Endothelial cell of umbilical vein (primary cell): ENCODE data around the gene CLCN6. TPM values are rescaled to one million over a fixed set of nuclear protein-coding genes. Genes with fewer than 3 reads are reported as not detected.

Experiments used
- BruUV-seq: library from RNA; stranded (reverse); fragments of 400-500 nt; replicated peaks from 2 replicates; lab custom pipeline; 2021; lab: Mats Ljungman, UMichigan
- CTCF ChIA-PET: fragments of 300-600, 350-600 bp; sonication (Branson Sonifier 250); formaldehyde crosslinking; loops from one replicate; lab custom pipeline; 2021; ENCODE audit warnings: antibody characterized with exemption, inconsistent platforms; lab: Charles Lee
- POLR2A ChIA-PET: fragments of 300-600, 350-600 bp; sonication (Branson Sonifier 250); formaldehyde crosslinking; loops from one replicate; lab custom pipeline; 2021; ENCODE audit warnings: antibody characterized with exemption, inconsistent platforms; lab: Charles Lee
- DNase-seq: peaks from one replicate; pipeline ENCODE4 v3.0.0-alpha.2; 2011; ENCODE audit warnings: low read depth, low spot score
- FAIRE-seq: peaks from 2 replicates; lab custom pipeline; 2011; peaks lifted over from hg19 to GRCh38; lab: Jason Lieb, UNC
- H2AFZ ChIP-seq: 2 replicates; pipeline ENCODE4 v1.6.0; 2012; ENCODE audit warnings: low read depth, low read length, control low read depth, inconsistent platforms
- H3K27ac ChIP-seq: 2 replicates; pipeline ENCODE4 v1.5.1; 2011; ENCODE audit warnings: low read depth, mild to moderate bottlenecking, control low read depth, low read length, moderate library complexity; ENCODE audit not compliant: insufficient read depth
- H3K27me3 ChIP-seq, 2 experiments: 2 replicates each; pipeline versions ENCODE4 v1.6.0 to v1.6.1; 2011; ENCODE audit warnings: low read length in 2 of 2, mixed read lengths in 1 of 2; ENCODE audit not compliant: control insufficient read depth in 2 of 2, insufficient read depth in 2 of 2
- H3K36me3 ChIP-seq, 2 experiments: 2 replicates in 1 of 2; 3 replicates in 1 of 2; pipeline ENCODE4 v1.5.1; 2011; ENCODE audit warnings: low read length in 2 of 2, mild to moderate bottlenecking in 1 of 2, moderate library complexity in 1 of 2; ENCODE audit not compliant: control insufficient read depth in 2 of 2, insufficient read depth in 2 of 2; ENCODE audit errors: extremely low read depth in 1 of 2
- H3K4me1 ChIP-seq: 3 replicates; pipeline ENCODE4 v1.5.1; 2011; ENCODE audit warnings: mild to moderate bottlenecking, low read length; ENCODE audit not compliant: control insufficient read depth, insufficient read depth; ENCODE audit errors: extremely low read depth
- H3K4me2 ChIP-seq: 2 replicates; pipeline ENCODE4 v1.6.1; 2011; ENCODE audit warnings: low read length, control low read depth, mixed read lengths; ENCODE audit not compliant: insufficient read depth
- H3K4me3 ChIP-seq, 3 experiments: fragments of 200-600 bp in 1 of 3; sonication (generic), shearing (Covaris generic) in 1 of 3; replicated peaks in 1 of 3; 2 replicates each; pipeline ENCODE4 v1.5.1; 2011 to 2016; ENCODE audit warnings: control low read depth in 3 of 3, low read length in 3 of 3, mild to moderate bottlenecking in 2 of 3, inconsistent platforms in 1 of 3, low read depth in 1 of 3, moderate library complexity in 1 of 3; ENCODE audit not compliant: insufficient read depth in 1 of 3
- H3K79me2 ChIP-seq: 2 replicates; pipeline ENCODE4 v1.6.0; 2012; ENCODE audit warnings: low read length, inconsistent platforms; ENCODE audit not compliant: control insufficient read depth, insufficient read depth
- H3K9ac ChIP-seq: replicated peaks from 2 replicates; pipeline ENCODE3; 2011; ENCODE audit warnings: low read length, control low read depth; ENCODE audit not compliant: insufficient read depth; ENCODE audit errors: extremely low read depth
- H3K9me1 ChIP-seq: replicated peaks from 3 replicates; pipeline ENCODE4 v1.6.0; 2011; ENCODE audit warnings: mild to moderate bottlenecking, low read length; ENCODE audit not compliant: control insufficient read depth, insufficient read depth; ENCODE audit errors: extremely low read depth
- H3K9me3 ChIP-seq: replicated peaks from 2 replicates; pipeline ENCODE4 v1.5.1; 2012; ENCODE audit warnings: low read length, inconsistent platforms; ENCODE audit not compliant: control insufficient read depth, insufficient read depth
- H4K20me1 ChIP-seq: replicated peaks from 2 replicates; pipeline ENCODE3; 2011; ENCODE audit warnings: mild to moderate bottlenecking, low read length; ENCODE audit not compliant: control insufficient read depth, insufficient read depth; ENCODE audit errors: extremely low read depth
- CTCF ChIP-seq, 2 donors: IDR thresholded peaks; 1 replicate in 1 of 2; 2 replicates in 1 of 2; pipeline ENCODE4 v1.5.1; 2011; ENCODE audit warnings: low read length in 2 of 2, mild to moderate bottlenecking in 2 of 2, moderate library complexity in 2 of 2, control low read depth in 1 of 2, inconsistent platforms in 1 of 2, low read depth in 1 of 2; ENCODE audit not compliant: insufficient read depth in 1 of 2; ENCODE audit errors: extremely low read depth in 1 of 2
- EZH2 ChIP-seq: IDR thresholded peaks from 2 replicates; pipeline ENCODE4 v1.6.1; 2012; ENCODE audit warnings: borderline replicate concordance, low read depth, mild to moderate bottlenecking, moderate library complexity, low read length, inconsistent platforms; ENCODE audit not compliant: severe bottlenecking
- FOS ChIP-seq: IDR thresholded peaks from 2 replicates; pipeline ENCODE4 v1.6.1; 2011; ENCODE audit warnings: mild to moderate bottlenecking, low read length, moderate library complexity, borderline replicate concordance; ENCODE audit not compliant: insufficient read depth
- GATA2 ChIP-seq: IDR thresholded peaks from 2 replicates; pipeline ENCODE4 v1.7.0; 2011; ENCODE audit warnings: low read depth, mild to moderate bottlenecking, moderate library complexity, mixed read lengths, low read length; ENCODE audit not compliant: insufficient read length, insufficient read depth
- JUN ChIP-seq: IDR thresholded peaks from 2 replicates; pipeline ENCODE4 v1.6.1; 2011; ENCODE audit warnings: borderline replicate concordance, low read depth; ENCODE audit not compliant: insufficient read length, insufficient read depth
- MAX ChIP-seq: IDR thresholded peaks from 2 replicates; pipeline ENCODE4 v1.6.1; 2011; ENCODE audit not compliant: insufficient read depth, insufficient read length
- MYC ChIP-seq: IDR thresholded peaks from one replicate; pipeline ENCODE4 v1.6.1; 2011; ENCODE audit warnings: mild to moderate bottlenecking, low read depth, low read length
- POLR2A ChIP-seq: IDR thresholded peaks from 2 replicates; pipeline ENCODE4 v1.6.1; 2012; ENCODE audit warnings: low read depth, mild to moderate bottlenecking, control low read depth, low read length
- POLR2AphosphoS5 ChIP-seq: IDR thresholded peaks from 2 replicates; pipeline ENCODE4 v1.6.1; 2012; ENCODE audit warnings: low read depth, mild to moderate bottlenecking, control low read depth, low read length, moderate library complexity; ENCODE audit not compliant: insufficient read depth
- dilution Hi-C: fragments of 300-500 bp; cut with MboI; formaldehyde crosslinking; loops from one replicate; pipeline ENCODE4 v1.15.0; 2019; ENCODE audit warnings: low sequenced_read_pairs; ENCODE audit not compliant: extremely low pct_ligation_motif_present
- intact Hi-C: fragments of 100-400 bp; cut with micrococcal nuclease; formaldehyde crosslinking; loops from one replicate; pipeline ENCODE4 v1.10.0; 2022
- polyA plus RNA-seq, 4 experiments: library from polyadenylated mRNA; depleted of rRNA in 3 of 4; stranded (reverse) in 3 of 4; unstranded in 1 of 4; fragments of >200 nt; gene quantifications; 2 replicates each; pipeline versions ENCODE4 v1.2.1 to v1.2.3, GENCODE V29; 2011 to 2012; ENCODE audit warnings: missing spikeins in 1 of 4
- total RNA-seq: library from RNA; stranded (reverse); gene quantifications from 2 replicates; pipeline ENCODE4 v1.2.3, GENCODE V29; 2021

Gene CLCN6
- total and polyA plus RNA-seq, 2 donors (not counting 3 experiments of a cell fraction or from before 2014, with no cell fraction given): 20.4 to 41.2 TPM

GRCh38 chr1:11823366-11824137 lies 17.6 kb downstream of the CLCN6 start:
- BruUV-seq: no TSS peak
- DNase-seq: no peak
- Histone ChIP-seq H3K9me3 (no peaks in the 10 kb centered on the region), H4K20me1 (no peaks in the 10 kb centered on the region), H3K79me2 (no peaks in the 10 kb centered on the region), H3K9me1 (no peaks in the 10 kb centered on the region), H3K4me3 (no peak overlapping the region), H2AFZ (no peak overlapping the region), H3K36me3 (peaks cover 26 to 40% of the 10 kb centered on the region in 2 experiments), H3K4me2 (no peak overlapping the region), H3K27ac (no peak overlapping the region), H3K4me1 (peaks cover 17% of the 10 kb centered on the region), H3K27me3 (no peaks in the 10 kb centered on the region), H3K9ac (no peak overlapping the region)
- FAIRE-seq: no peak
- dilution Hi-C loops (no loop called here), intact Hi-C loops (no loop called here)
- ChIA-PET POLR2A (no interaction called here), CTCF (no interaction called here)
- TF ChIP-seq MYC (no peak), FOS (no peak), JUN (no peak), POLR2A (no peak), CTCF (IDR thresholded peaks at IDR 0.05; ENCODE audit: extremely low read depth in 1 of 2, insufficient read depth in 1 of 2, low read depth in 1 of 2, low read length in 2 of 2) (no peak), GATA2 (no peak), POLR2AphosphoS5 (no peak), MAX (no peak), EZH2 (no peak)
